Measurements from ENCODE around the gene PPM1H.
A peak's percentile ranks its signal among the peaks of the same experiment; 100 is the strongest.

The PPM1H gene

DNA sequence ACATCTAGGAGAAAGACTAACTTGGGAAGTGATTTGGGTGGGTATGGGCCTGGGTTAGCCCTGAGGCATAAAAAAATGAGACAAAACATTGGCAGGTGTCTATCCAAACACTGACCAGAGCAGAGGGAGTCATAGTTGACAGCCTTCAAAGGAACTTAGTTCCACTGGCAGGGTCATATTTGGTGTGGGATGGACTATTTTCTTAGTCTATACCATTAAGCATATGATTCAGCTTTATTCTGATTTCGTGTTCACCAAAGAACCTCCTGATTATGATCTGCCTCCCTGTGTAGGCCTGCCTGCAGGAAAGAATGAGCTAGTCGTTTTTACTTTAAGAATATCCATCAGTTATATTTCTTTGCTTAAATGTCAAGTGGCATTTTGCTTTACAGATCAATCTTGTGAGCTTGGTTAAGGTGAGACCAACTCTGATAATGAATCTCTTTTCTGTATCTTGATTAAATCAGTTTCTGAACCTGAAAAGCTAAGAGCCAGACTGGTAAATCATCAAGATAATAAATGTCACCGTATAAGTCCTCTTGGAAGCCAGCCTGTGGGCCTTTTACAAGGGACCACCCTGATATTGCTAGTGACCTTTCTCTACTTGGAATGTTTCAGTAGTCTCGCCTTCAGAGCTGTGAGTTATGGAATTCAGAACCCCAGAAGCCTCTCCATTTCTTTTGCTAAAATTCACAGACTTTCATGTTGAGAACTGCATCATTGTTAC is 285.4 kb downstream of the PPM1H start:
- no peak for DNase-seq (ENCODE audit: low read depth)

DNA sequence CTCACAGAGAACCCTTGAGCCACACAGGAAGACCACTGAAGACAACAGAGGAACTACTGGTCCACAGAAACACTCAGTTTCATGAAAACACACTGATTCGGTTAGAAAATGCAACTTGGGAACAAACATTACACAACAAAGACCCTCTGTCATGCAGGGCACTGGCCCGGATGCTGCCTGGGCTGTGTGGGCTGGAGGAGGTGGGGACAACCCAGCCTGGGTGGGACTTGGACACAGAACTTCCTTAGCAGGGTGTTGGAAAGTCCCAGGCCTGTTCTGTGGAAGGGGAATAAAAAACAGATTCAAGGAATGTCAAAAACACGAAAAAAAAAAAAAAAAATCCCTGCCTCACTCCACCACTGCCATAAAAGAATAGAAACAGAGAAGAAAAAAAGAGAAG is 287.4 kb downstream of the PPM1H start:
- no peak for DNase-seq (ENCODE audit: low read depth)

DNA sequence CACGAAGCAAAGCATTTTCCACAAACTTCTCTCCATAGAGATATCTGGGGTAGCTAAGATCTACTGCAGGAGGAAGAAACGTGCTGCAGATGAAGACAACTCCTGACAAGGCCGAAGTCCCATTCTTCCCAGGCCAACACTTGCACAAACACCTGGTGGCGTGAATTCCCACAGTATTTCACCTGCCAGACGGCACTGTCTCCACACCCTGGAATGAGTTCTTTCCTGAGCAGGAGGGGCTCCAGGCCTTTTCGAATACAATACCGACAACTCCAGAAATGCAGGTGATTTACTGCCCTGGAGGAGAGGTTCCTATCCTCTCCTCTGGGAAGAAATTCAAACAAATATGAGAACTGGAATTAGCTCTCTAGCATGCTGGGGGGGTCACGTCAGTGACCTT is 288.4 kb downstream of the PPM1H start:
- DNase-seq (ENCODE audit: low read depth), result no peak

DNA sequence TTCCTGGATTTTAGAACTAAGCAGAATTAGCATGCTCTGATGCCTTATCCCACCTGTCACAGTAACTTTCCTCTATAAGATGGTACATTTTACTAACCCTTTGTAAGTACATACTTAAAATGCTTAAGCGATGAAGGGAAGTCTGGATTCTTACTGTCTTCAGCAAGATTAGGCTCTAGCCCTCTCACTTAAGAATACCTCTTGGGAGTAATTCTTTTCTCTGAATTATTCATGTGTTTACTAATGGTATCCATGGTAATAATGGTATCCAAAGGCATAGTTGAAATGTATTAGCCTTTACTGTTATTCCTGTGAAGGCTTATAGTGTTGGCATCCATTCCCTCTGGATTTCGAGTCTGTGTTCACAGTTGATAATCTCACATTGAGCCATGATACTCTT is 291.5 kb downstream of the PPM1H start:
- no peak for DNase-seq (ENCODE audit: low read depth)

DNA sequence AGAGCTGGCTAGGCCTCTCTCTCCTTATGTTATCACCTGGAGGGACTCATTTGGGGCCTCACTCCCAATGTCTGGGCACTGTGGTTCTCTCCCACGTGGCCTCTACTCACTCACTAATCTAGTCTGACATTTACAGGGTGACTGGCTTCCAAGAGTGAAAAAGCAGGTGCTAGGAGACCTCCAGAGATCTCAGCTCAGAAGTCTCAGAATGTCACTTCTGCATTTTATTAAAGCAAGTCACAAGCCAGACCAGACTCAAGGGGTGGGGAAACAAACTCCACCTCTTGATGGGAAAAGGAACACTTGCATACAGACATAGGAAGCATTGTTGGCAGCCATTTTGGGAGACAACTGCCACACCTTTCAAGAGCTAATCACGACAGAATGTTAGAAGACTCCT is 292.5 kb downstream of the PPM1H start:
- no peak for DNase-seq (ENCODE audit: low read depth)

DNA sequence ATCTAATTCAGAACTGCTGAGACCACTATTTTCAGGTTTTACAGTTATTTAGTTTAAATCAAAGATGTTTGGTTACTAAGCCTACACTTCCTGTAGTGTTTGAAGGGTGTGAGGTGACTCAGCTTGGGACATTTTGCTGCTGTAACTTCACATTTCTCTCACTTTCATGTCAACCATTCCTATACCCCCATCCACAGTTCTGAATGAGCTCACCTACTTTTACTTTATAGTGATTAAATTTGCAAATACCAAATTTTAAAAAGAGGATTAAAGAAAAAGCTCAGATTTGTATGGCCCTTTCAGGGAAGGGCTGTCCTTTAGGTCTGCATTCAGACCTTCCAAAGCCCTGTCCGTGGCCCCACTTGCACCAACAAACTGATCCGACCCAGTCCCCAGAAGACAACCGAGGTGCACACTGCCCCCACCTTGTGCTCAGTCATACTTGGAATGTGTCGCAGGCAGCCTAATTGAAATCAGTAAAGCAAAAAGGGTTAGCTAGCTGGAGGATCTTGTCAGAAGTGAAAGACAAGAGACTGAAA is 294.0 kb downstream of the PPM1H start:
- DNase-seq (ENCODE audit: low read depth), result no peak

DNA sequence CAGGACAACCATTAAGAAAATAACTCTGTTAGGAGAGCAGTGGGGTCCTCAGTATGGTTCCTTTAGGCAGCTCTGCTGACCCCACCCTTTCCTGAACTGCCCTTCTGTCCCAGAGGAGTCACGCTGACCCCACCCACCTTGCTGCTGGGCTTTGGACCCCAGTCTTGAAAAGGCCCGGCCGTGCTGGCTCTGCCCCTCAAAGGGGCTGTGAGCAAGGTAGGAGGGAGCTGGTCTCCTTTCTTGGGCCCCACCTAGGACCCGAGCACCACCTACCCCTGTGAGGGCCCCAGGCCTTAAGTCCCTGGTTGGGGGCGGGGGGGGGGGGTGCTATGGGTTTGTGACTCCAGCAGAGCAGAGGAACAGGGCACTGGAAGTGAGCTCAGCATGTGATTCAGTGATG is 297.3 kb downstream of the PPM1H start:
- no peak for DNase-seq (ENCODE audit: low read depth)

DNA sequence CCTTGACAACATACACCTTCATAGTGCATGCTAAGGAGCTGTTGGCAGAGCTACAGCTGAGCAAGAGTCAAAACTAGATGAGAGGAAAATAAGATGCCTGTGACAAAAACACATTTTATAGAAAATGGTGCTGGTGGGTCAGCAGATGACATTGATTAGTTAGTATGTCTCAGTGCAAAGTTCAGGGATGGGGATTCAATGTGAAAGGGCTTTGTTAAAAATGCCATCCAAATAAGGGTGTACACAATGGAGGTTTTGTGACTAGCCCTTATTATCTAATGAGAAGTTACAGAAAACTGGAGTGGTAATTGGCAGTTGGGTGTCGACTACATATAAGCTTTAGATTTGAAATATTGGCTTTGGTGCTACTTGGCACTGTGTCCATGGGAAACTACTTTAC is 299.3 kb downstream of the PPM1H start:
- DNase-seq (ENCODE audit: low read depth), result no peak

DNA sequence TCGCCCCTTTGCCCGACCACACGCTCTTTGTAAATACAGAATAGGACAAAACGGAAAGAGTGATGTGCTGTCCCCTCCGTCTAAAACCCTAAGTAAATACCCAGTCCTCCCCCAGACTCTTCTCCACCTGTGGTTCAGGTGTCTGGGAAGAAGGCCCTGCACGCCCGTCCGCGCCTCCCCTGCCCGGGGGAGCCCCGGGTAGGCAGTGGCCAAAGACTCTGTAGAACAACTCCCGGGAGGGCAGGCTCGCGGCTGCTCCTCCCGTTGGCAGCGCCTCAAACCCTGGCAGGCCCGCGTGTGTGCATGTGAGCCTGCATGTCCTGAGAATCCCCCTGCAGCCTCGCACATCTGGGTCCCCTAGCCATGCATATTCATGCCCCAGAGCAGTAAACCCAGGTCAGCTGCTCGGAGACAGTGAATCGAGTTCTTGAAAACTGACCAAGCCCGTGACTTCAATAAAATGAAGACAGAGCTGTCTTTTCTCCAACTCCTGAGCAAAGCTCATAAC is 302.5 kb downstream of the PPM1H start:
- DNase-seq (ENCODE audit: low read depth), result peak; percentile 47

DNA sequence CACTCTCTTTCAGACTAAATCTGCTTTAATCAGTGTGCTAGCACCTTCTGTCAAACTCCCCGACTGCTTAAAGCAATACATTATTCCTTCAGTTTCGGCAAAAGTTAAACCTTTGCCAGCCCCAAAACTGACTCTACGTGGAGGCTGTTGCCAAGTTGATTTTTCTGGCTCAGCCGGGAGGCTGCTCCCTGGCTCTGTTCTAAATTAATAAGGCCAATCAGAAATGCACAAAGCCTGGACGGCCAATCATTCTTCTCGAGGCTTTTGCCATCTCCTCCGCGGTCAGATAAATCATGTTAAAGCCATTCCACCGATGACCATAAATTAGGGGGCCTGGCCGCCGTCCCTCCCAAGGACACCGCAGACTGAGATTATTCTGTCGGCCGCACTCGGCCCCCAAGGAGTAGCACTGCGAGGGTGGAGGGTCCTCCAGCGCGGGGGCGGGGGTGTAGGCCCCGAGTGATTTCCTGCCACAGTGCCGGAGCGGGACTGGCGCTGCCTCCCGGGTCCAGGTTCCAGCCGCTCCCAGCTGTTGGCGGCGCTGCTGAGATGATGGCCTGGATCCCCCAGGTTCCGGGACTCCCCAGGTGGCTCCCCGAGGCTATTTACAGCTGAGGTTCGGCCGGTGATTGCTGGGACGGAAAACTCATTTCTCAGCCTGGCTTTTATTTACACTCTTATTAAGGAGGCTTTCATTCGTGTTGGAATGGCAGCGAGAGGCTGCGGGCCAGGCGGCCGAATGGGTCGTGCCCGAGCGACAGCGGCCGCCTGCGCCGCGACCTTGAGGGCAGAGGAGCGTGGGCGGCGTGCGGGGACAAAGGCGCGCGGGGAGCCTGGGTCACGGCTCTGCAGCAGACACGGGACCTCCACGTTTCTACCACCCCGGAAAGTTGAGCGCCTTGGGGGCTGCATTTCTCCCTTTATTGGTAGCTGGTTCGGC is 303.2 kb downstream of the PPM1H start:
- DNase-seq (ENCODE audit: low read depth), result peak; percentile 89

DNA sequence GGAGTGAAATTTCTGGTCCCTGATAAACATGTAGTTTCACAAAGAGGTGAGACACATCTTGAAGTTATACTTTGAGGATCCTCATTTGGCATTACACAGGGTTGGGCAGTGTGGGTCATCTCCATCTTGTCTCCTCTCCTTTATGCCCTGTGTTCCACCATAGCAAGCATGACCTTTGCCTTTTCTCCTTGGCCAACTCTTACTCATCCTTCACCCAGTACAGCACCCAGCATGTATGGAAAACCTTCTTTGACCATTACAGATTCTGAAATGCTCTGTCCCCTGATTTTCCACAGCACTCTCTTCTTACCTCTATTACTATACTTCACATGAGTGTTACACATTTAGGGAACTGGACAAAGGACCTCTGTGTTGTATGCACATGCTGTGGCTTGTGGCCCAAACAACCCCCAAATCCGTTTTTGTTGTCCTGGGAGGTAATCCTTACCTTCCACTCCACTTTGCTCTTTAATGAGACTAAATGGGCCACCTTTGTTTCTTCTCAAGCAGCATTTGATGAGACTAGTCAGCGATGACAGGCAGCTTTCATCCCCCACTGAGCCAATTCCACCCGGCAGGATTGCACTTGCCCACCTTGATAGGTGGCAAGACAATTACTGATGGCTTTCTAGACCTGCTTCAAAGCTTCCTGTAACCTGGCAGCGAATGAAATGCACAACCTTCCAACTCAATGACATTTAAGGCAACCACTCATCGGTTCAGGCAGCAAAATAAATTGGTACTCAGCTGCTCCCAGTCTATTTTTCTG is 304.8 kb downstream of the PPM1H start:
- DNase-seq (ENCODE audit: low read depth), result no peak

DNA sequence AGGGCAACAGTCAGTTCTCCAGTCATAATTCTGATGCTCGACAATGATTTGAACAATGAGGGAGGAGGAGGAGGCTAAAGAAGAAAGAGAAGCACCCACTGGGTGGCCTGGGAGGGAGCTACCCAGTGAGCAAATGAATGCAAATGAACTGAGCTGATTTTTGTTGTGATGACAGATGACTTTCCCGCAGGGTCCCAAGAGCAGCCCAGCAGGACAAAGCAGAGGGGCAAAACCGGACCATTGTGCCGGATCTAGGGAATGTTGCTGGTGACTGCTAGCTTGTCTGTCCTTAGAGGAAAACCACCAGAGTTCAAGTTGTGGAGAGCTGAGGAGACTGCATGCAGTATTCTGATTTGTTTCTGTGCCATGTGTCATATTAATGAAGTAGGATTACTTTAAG is 305.5 kb downstream of the PPM1H start:
- DNase-seq (ENCODE audit: low read depth), result no peak

DNA sequence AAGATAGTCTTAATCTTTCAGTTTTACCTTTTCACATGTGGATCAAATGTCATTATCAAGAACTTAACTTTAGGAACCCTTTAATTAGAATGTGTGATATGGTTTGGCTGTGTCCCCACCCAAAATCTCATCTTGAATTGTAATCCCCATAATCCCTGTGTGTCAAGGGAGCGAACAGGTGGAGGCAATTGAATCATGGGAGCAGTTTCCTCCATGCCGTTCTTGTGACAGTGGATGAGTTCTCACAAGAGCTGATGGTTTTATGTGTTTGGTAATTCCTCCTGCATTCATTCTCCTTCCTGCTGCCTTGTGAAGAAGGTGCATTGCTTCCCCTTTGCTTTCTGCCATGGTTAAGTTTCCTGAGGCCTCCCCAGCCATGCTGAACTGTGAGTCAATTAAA is 307.8 kb downstream of the PPM1H start:
- no peak for DNase-seq (ENCODE audit: low read depth)

DNA sequence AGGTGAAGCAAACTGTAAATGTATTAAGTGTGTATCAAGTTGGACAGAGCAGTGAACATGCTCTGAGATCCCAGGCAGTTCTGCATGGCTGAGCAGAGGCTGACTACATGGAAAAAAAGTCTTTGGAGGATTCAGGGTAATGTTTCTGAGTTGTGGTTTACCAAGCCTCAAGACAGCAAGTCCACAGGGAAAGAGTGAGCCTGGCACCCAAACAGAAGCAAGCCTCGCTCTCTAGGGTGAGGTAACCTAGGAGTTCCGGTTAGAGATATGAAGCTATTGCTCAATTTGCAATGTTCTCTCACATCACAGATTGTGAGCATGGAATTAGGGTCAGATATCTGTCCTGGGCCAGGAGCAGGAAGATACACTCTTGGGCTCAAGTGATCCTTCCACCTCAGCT is 309.7 kb downstream of the PPM1H start:
- DNase-seq (ENCODE audit: low read depth), result peak; percentile 57

DNA sequence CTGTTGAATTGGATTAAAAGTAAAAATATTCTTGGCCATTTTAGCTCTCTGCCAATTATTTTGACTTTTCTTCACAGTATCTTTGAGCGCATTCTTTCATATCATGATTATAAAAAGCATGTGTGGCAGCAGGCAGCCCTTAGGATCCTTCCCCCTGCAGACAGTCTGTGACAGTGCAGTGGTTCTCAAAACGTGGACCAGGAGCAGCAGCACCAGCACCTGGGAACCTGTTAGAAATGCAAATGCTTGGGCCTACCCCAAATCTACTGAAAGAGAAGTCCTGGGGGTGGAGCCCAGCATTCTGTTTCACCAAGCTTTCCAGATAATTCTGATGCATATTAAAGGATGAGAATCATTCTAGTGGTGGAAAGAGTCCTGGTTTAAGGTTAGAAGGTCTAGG is 312.8 kb downstream of the PPM1H start:
- DNase-seq (ENCODE audit: low read depth), result no peak

DNA sequence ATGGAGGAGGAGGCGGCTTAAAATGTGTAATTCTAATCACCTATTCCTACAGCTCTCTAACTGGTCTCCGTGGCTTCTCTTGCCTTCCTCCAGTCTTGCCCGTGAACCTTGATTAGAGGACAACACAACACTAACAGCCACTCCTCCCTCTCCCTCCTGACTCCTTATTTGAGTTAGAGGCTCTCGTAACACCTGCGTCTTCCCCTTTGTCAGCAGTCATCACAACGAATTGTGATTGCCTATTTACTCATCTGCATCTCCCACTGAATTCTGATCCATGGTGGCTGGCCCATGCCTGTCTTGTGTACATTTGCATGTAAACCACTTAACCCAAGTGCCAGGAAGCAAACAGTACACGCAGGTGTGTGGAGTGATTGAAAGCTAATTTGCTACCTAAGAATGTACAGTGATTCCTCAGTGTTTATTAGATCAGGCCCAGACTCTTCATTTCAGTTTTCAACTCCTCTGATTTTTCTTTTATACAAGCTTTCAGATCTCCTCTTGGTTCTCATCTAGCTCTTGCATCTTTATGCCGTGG is 313.8 kb downstream of the PPM1H start:
- DNase-seq (ENCODE audit: low read depth), result no peak

DNA sequence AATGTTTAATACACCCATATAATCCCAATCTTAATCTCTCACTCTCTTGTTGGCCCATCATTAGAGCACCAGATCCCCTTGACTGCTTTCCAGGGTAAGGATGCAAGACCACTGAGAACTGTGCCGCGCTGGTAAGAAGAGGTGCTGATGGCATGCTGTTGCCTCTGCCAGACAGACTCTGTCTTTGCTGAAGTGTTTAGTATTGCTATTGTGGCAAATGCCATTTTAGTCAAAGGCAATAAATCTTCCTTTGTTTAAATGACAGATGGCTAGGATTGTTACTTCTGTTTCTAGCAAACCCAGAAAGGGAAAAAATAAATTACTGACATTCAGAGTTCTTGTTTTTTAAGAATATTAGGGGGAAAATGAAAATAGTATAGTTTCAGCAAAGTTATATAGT is 316.0 kb downstream of the PPM1H start:
- no peak for DNase-seq (ENCODE audit: low read depth)

DNA sequence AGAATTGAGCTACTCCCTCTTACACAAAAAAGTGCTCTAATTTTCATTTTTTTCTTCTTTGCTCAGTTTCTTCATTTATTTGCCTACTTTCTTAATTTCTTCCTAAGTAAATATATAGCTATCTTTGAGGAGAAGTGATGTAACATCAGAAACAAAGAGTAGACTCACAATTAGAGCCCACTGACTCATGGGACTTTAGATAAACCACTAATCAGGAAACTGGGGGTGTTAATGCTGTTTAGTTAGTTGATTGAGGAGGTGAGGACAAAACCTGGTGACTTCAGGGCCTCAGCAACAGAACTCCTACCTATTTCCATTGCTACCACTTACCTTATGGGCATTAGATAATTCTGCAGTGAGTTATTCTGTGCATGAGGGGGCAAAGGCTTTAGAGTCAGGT is 316.6 kb downstream of the PPM1H start:
- no peak for DNase-seq (ENCODE audit: low read depth)

DNA sequence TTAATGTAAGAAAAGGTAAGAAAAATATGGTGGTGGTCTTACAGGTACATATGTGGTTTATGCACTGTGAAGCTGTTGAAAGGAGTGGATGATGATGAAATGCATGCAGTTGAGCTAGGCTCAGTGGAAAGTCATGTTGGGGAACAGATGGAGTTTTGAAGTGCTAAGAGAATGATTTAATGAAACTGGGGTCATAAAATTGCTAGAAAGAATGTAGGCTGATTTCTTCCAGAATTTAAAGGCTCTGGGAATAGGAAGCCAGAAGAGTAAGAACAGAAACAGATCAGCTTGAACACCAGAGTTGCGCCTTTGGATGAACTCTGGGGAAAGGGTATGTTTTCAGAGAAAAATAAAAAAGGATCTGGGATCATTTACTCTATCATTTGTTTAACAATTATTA is 321.9 kb downstream of the PPM1H start:
- DNase-seq (ENCODE audit: low read depth), result no peak

DNA sequence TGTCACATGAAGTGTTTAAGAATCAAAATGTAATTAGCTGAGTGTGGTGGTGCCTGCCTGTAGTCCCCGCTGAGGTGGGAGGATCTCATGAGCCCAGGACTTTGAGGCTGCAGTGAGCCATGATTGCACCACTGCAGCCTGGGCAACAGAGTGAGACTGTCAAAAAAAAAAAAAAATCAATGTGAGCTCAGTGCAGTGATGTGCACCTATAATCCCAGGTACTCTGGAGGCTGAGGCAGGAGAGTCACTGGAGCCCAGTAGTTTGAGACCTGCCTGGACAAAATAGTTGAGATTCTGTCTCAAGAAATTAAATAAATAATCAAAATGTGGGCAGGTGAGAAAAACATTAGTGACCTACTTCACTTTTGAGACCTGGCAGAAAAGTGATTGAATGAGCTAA is 328.3 kb downstream of the PPM1H start:
- DNase-seq (ENCODE audit: low read depth), result no peak

DNA sequence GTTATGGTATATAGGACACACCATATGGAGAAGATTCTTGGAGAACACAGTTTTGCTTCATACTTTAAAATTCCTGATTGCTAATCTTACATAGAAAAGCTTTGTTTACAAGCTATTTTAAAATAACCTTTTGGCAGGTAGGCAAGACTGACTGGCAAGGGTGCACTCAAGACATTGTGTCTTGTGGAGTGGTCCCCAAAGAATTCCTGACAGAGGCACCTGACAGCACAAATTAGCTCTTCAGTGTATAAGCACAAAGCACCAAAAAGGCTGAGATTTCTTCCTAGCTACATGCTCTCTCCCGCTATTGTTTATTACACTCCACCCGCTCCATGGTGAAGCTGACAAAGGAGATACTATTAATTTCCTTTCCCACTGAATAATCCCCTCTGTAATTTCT is 329.0 kb downstream of the PPM1H start:
- DNase-seq (ENCODE audit: low read depth), result no peak

DNA sequence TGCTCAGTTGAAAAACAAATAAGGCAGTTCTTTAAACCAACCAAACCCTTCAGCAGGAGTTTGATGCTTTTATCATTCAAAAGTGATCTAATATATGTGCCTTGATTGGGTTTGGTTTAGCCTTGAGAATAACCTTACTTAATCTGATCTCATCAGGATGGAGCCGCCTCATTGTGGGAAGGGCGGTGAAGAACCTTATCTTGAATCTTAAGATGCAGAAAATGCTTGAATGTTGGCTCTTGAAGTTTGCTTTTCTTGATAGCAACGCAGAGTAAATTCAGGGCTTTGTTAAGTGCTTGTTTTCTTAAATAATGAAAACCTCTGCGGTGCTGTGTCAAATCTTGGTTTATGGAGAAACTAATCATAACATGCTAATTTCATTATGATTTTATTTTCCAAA is 330.1 kb downstream of the PPM1H start:
- no peak for DNase-seq (ENCODE audit: low read depth)

All from stromal cell of bone marrow (primary cell).